HG02870 (cell line): ENCODE results near the gene CDC37.

Experiments used
- ATAC-seq: cut with Tn5 transposase; IDR thresholded peaks from one replicate; pipeline ENCODE4 v1.9.1; 2021; ENCODE audit warnings: mild to moderate bottlenecking, moderate library complexity; ENCODE audit not compliant: unreplicated experiment

CDC37 gene

DNA sequence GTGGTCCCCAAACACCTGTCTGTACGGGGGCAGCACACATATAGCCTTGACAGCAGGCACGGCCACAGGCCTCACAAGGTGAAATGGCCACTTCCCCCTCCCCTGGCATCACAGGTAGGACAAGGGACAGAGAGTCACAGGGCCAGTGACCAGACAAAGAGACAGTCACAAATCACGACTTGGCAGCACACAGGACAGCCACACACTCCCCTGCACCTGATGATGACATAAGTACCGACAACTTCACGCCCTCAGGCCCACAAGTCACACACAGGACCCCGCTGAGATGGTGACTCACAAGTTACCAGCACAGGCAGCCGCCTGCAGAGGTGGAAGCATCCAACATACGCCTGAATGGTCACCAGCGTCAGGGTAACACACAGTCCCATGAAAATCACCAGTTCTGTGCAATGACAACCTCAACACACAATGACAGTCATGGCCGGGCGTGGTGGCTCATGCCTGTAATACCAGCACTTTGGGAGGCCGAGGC lies 39.5 kb downstream of the CDC37 start:
- ATAC-seq = no peak

DNA sequence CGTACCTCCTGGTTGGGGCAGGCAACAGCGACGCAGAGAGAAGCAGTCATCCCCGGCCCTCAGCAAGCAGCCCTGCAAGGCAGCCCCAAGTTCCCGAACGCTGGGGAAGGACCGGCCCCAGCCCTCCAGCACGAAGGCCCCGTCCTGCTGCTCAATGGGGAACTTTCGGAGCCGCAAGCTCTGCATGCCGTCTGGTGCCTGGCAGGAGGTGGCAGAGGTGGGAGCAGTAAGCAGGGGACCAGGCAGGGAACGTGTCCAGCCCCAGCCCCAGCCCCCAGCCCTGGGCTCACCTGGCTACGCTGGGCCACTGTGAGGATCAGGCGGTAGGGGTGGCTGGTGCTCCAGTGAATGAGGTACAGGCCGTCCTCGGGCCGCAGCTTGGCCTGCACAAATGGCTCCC lies 41.1 kb downstream of the CDC37 start:
- no peak for ATAC-seq

DNA sequence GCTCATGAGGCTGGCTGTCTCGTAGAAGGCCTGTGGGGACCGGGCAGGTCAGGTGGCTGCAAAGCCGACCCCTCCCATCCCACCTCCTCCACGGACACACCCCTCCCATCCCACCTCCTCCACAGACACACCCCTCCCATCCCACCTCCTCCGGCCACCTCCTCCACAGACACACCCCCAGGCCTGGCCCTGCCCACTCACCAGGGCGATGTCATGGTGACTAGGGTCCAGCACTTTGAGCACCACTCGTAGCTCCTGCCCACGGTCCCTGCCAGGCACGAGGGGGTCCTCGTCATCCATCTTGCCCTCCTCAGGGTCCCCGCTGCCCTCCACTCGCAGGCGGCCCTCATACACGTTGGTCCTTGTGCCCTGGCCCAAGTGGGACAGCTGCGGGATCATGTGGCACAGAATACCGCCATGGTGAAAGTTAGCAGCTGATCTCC lies 41.8 kb downstream of the CDC37 start:
- no peak for ATAC-seq

DNA sequence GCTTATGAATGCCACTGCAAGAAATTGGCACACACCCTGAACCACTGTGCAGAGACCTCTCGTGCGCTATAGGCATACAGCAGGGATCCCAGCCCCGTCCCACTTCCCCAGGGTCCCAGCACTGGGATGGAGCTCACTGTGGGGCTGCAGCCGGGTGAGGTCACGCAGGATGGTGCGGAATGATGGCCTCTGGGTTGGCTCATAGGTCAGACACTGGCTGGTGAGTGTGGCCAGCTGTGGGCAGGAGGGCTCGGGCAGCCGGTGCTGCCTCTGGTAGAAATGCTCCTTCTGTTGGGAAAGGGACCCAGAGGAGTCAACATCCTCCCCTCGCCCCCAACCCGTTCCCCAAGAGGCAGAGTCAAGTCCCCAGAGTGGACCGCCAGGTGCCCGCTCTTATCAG lies 46.9 kb downstream of the CDC37 start:
- no peak for ATAC-seq

DNA sequence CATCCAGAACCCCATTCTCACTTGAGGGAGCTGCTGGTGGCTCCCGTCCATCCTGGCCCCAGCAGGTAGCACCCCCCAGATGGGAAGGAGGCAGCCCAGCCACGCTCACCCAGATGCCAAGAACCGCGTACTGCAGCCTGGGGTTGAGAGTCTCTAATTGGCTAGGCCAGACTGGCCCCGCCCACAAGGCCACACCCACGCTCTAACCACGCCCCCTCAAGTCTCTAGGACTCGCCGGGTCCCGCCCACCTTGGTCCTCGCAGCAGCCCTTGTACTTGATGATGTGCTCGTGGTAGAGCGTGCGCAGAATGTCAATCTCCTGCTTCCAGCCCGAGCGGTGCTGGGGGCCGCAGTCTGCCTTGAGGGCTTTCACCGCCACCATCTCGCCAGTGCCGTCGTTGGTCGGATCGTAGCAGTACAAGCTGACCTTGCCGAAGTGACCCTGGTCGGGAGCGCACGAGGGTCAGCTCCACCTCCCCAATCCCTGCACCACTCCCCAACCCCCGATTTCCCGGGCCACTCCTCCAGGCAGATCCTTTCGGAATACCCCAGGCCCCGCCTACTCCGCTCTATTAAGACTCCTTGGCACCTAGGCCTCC lies 49.5 kb downstream of the CDC37 start:
- no peak for ATAC-seq

DNA sequence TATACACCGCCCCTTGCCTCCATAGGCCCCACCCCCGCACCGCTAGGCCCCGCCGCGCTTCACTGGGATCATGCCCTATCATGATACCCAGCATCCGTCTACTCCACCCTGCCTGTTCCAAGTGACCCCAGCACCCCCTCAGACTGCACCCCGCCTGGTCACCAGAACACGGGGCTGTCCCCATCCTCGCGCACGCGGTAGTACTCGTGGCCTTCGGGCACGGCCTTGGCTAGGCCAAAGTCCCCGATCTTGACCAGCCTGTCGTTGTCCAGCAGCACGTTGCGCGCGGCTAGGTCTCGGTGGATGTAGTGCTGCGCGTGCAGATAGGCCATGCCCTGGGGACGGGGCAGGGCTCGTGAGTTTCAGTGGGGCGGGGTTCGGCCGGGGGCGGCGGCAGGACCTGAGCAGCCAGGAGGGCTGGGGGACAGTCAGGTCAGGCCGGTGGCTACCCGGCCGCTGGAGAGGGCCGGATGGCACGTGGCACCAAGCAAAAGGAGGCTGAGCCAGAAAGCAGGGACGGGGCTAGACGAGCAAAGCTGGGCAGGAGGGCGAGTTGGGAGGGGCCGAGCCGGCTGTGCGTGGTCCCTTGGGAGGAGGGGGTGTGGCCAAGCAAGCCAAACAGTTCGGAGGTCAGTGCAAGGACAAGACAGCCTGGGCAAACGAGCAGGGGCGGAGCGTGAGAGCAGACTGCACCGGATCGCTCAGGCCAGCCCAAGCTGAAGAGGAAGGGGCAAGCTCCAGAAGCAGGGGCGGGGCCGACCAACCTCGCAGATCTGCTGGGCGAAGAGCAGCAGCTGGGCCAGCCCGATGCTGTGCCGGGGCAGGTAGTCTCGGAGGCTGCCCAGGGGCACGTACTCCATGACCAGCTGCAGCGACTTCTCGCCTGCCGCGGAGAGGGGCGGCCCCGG lies 50.3 kb downstream of the CDC37 start:
- no peak for ATAC-seq

DNA sequence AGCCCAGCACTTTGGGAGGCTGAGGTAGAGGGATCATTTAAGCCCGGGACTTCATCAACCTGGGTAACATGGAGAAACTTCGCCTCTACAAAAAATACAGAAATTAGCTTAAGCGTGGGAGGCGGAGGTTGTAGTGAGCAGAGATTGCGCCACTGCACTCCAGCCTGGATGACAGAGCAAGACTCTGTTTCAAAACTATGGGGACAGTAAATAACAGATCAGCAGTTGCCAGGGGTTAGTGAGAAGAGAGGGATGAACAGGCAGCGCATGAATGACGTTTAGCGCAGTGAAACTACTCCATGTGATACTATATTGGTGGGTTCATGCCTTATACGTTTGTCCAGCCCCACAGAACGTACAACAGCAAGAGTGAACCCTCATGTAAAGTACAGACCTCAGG lies 56.8 kb downstream of the CDC37 start:
- no peak for ATAC-seq

DNA sequence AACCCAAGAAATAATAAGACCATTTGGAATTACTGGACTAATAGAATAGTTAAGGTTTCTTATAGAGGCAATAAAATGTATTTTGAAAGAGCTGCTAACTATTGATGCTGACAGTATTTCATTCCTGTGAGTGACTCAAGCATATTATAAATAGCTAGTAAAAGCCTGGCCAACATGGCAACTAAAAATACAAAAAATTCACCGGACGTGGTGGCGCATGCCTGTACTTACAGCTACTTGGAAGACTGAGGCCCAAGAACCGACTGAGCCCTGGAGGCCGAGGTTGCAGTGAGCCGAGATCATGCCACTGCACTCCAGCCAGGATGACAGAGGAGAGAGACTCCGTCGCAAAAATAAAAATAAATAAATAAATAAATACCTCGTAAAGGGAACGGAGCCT lies 58.6 kb downstream of the CDC37 start:
- ATAC-seq = no peak

DNA sequence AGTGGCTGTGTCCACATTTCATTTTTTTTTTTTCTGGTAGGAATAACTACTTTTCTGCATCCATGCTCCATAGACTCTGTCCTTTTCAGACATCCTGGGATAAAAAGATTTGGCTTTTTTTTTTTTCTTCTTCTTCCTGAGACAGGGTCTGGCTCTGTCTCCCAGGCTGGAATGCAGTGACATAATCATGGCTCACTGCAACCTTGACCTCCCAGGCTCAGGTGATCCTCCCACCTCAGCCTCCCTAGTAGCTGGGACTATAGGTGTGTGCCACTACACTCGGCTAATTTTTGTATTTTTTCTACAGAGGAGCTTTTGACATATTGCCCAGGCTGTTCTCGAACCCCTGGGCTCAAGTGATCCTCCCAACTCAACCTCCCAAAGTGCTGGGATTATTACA lies 59.8 kb downstream of the CDC37 start:
- no peak for ATAC-seq
